Type B pancreatic cell (in vitro differentiated cells): ENCODE measurements around the gene PML. TPM values are rescaled to one million over a fixed set of nuclear protein-coding genes. Genes with fewer than 3 reads are reported as not detected.

Experiments used
- DNase-seq: peaks from one replicate; pipeline ENCODE4 v3.0.0; 2021; ENCODE audit warnings: mixed read lengths; ENCODE audit not compliant: unreplicated experiment; ENCODE audit errors: extremely low spot score
- H3K27ac Mint-ChIP-seq: 2 replicates; pipeline ENCODE4 v1.8.0; 2021; ENCODE audit warnings: mild to moderate bottlenecking, mixed read lengths
- H3K27me3 Mint-ChIP-seq: 2 replicates; pipeline ENCODE4 v1.8.0; 2021; ENCODE audit warnings: mixed read lengths
- H3K36me3 Mint-ChIP-seq: 2 replicates; pipeline ENCODE4 v1.8.0; 2021; ENCODE audit warnings: mixed read lengths
- H3K4me1 Mint-ChIP-seq: one replicate; pipeline ENCODE4 v1.8.0; 2021; ENCODE audit warnings: mixed read lengths; ENCODE audit not compliant: unreplicated experiment
- H3K4me3 Mint-ChIP-seq: 2 replicates; pipeline ENCODE4 v1.8.0; 2021; ENCODE audit warnings: mild to moderate bottlenecking, mixed read lengths
- H3K9me3 Mint-ChIP-seq: 2 replicates; pipeline ENCODE4 v1.8.0; 2021; ENCODE audit warnings: mixed read lengths
- total RNA-seq: library from RNA; stranded (reverse); gene quantifications from 2 replicates; pipeline ENCODE4 v1.2.1, GENCODE V29; 2021; ENCODE audit warnings: low replicate concordance
- TF ChIP-seq, protein P1 (sequence below): fragments of 200-600 bp; sonication (generic); conservative IDR thresholded peaks from 2 replicates; pipeline ENCODE4 v1.5.0; 2021; ENCODE audit warnings: antibody characterized with exemption, mild to moderate bottlenecking

PML gene
- total RNA-seq, 1 donor from 2014 or later = 29.8 TPM

GRCh38 chr15:74043425-74044266 lies 49.1 kb downstream of the PML start:
- no peaks in the 10 kb centered on the region for H3K9me3 Mint-ChIP-seq
- H3K4me3 Mint-ChIP-seq = no peak overlapping the region
- no peak for DNase-seq
- no peaks in the 10 kb centered on the region for H3K4me1 Mint-ChIP-seq
- H3K27ac Mint-ChIP-seq = no peak overlapping the region
- H3K36me3 Mint-ChIP-seq = peaks cover 3% of the 10 kb centered on the region
- TF ChIP-seq, protein P1, sequence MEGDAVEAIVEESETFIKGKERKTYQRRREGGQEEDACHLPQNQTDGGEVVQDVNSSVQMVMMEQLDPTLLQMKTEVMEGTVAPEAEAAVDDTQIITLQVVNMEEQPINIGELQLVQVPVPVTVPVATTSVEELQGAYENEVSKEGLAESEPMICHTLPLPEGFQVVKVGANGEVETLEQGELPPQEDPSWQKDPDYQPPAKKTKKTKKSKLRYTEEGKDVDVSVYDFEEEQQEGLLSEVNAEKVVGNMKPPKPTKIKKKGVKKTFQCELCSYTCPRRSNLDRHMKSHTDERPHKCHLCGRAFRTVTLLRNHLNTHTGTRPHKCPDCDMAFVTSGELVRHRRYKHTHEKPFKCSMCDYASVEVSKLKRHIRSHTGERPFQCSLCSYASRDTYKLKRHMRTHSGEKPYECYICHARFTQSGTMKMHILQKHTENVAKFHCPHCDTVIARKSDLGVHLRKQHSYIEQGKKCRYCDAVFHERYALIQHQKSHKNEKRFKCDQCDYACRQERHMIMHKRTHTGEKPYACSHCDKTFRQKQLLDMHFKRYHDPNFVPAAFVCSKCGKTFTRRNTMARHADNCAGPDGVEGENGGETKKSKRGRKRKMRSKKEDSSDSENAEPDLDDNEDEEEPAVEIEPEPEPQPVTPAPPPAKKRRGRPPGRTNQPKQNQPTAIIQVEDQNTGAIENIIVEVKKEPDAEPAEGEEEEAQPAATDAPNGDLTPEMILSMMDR = no peak
- H3K27me3 Mint-ChIP-seq = no peaks in the 10 kb centered on the region

DNA sequence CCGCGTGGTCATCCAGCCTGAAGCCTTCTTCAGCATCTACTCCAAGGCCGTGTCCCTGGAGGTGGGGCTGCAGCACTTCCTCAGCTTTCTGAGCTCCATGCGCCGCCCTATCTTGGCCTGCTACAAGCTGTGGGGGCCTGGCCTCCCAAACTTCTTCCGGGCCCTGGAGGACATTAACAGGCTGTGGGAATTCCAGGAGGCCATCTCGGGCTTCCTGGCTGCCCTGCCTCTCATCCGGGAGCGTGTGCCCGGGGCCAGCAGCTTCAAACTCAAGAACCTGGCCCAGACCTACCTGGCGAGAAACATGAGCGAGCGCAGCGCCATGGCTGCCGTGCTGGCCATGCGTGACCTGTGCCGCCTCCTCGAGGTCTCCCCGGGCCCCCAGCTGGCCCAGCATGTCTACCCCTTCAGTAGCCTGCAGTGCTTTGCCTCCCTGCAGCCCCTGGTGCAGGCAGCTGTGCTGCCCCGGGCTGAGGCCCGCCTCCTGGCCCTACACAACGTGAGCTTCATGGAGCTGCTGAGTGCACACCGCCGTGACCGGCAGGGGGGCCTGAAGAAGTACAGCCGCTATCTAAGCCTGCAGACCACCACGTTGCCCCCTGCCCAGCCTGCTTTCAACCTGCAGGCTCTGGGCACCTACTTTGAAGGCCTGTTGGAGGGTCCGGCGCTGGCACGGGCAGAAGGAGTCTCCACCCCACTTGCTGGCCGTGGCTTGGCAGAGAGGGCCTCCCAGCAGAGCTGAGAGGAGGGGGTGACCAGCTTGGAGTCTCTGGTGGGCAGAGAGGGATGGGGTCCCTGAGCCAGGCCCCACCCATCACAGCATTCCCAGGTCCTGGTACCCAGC lies 50.0 kb downstream of the PML start:
- Mint-ChIP-seq H3K36me3 (peaks cover 3% of the 10 kb centered on the region), H3K9me3 (no peaks in the 10 kb centered on the region), H3K27me3 (no peaks in the 10 kb centered on the region), H3K27ac (no peak overlapping the region), H3K4me1 (no peaks in the 10 kb centered on the region), H3K4me3 (no peak overlapping the region)
- DNase-seq = no peak
- TF ChIP-seq, protein P1 = no peak

- Mint-ChIP-seq H3K36me3 (peaks cover 3% of the 10 kb centered on the region), H3K9me3 (no peaks in the 10 kb centered on the region), H3K27ac (no peak overlapping the region), H3K4me3 (no peak overlapping the region), H3K4me1 (no peaks in the 10 kb centered on the region), H3K27me3 (no peaks in the 10 kb centered on the region)
- no peak for DNase-seq
- TF ChIP-seq, protein P1 = no peak
These were observed 50.7 kb downstream of the PML start for GRCh38 chr15:74045184-74045583.

GRCh38 chr15:74045636-74046274 lies 51.2 kb downstream of the PML start:
- H3K27ac Mint-ChIP-seq = no peak overlapping the region
- peaks cover 3% of the 10 kb centered on the region for H3K4me1 Mint-ChIP-seq
- no peaks in the 10 kb centered on the region for H3K9me3 Mint-ChIP-seq
- TF ChIP-seq, protein P1 = no peak
- no peaks in the 10 kb centered on the region for H3K27me3 Mint-ChIP-seq
- H3K36me3 Mint-ChIP-seq = peaks cover 3% of the 10 kb centered on the region
- DNase-seq = no peak
- H3K4me3 Mint-ChIP-seq = no peak overlapping the region

- H3K4me3 Mint-ChIP-seq = no peak overlapping the region
- H3K36me3 Mint-ChIP-seq = peaks cover 3% of the 10 kb centered on the region
- H3K27ac Mint-ChIP-seq = no peak overlapping the region
- DNase-seq = no peak
- TF ChIP-seq, protein P1 = no peak
- no peaks in the 10 kb centered on the region for H3K9me3 Mint-ChIP-seq
- H3K27me3 Mint-ChIP-seq = no peaks in the 10 kb centered on the region
- peaks cover 4% of the 10 kb centered on the region for H3K4me1 Mint-ChIP-seq
These were observed 51.8 kb downstream of the PML start for GRCh38 chr15:74046275-74046674.
